ENCODE results near the gene HSD17B11. TPM values are rescaled to one million over a fixed set of nuclear protein-coding genes. Genes with fewer than 3 reads are reported as not detected.

The HSD17B11 gene
- total RNA-seq, 1 donor from 2014 or later = 30.8 TPM

- no peaks in the 10 kb centered on the region for H3K27me3 Mint-ChIP-seq (ENCODE audit: insufficient read depth, low read depth)
- Histone ChIP-seq H3K27ac (no peak overlapping the region), H3K4me1 (no peaks in the 10 kb centered on the region), H4K20me1 (ENCODE audit: low read depth) (no peaks in the 10 kb centered on the region), H3K79me2 (ENCODE audit: low read depth) (no peaks in the 10 kb centered on the region), H3K27me3 (no peaks in the 10 kb centered on the region), H3K9me3 (ENCODE audit: low read depth) (no peaks in the 10 kb centered on the region), H3K36me3 (no peaks in the 10 kb centered on the region), H3K9ac (no peak overlapping the region), H3F3A (ENCODE audit: low read depth) (peaks cover 5% of the 10 kb centered on the region), H3K4me2 (no peak overlapping the region), H2AFZ (replicated peaks) (no peak overlapping the region), H3K4me3 (no peak overlapping the region)
- H3K4me3 Mint-ChIP-seq = no peak overlapping the region
- H3K36me3 Mint-ChIP-seq = peaks cover 6% of the 10 kb centered on the region
- no peak for DNase-seq (ENCODE audit: low spot score)
- H3K4me1 Mint-ChIP-seq = no peaks in the 10 kb centered on the region
- no peak overlapping the region for H3K27ac Mint-ChIP-seq
- TF ChIP-seq CTCF (IDR thresholded peaks at IDR 0.05) = no peak
- TF ChIP-seq EZH2 (IDR thresholded peaks at IDR 0.05) = no peak
- TF ChIP-seq EZH2phosphoT487 (IDR thresholded peaks at IDR 0.05) = no peak
- no peaks in the 10 kb centered on the region for H3K9me3 Mint-ChIP-seq
Observed at GRCh38 chr4:87354168-87355102, 36.6 kb downstream of the HSD17B11 start.

- Histone ChIP-seq H3K4me2 (no peak overlapping the region), H3K36me3 (no peaks in the 10 kb centered on the region), H3K27me3 (no peaks in the 10 kb centered on the region), H4K20me1 (ENCODE audit: low read depth) (no peaks in the 10 kb centered on the region), H3K9me3 (ENCODE audit: low read depth) (no peaks in the 10 kb centered on the region), H3K27ac (no peak overlapping the region), H2AFZ (replicated peaks) (no peak overlapping the region), H3K4me3 (no peak overlapping the region), H3K4me1 (no peaks in the 10 kb centered on the region), H3K79me2 (ENCODE audit: low read depth) (no peaks in the 10 kb centered on the region), H3K9ac (no peak overlapping the region), H3F3A (ENCODE audit: low read depth) (peaks cover 5% of the 10 kb centered on the region)
- no peaks in the 10 kb centered on the region for H3K4me1 Mint-ChIP-seq
- no peaks in the 10 kb centered on the region for H3K27me3 Mint-ChIP-seq (ENCODE audit: insufficient read depth, low read depth)
- DNase-seq (ENCODE audit: low spot score) = peak; percentile 69
- TF ChIP-seq EZH2 (IDR thresholded peaks at IDR 0.05) (no peak), CTCF (IDR thresholded peaks at IDR 0.05) (peak; percentile 89)
- no peak overlapping the region for H3K27ac Mint-ChIP-seq
- peaks cover 3% of the 10 kb centered on the region for H3K36me3 Mint-ChIP-seq
- no peaks in the 10 kb centered on the region for H3K9me3 Mint-ChIP-seq
- H3K4me3 Mint-ChIP-seq = no peak overlapping the region
Observed at GRCh38 chr4:87353592-87353991, 37.4 kb downstream of the HSD17B11 start.

GRCh38 chr4:87345139-87345538, 45.8 kb downstream of the HSD17B11 start:
- Histone ChIP-seq H3K9me3 (ENCODE audit: low read depth) (peaks cover 5% of the 10 kb centered on the region), H4K20me1 (ENCODE audit: low read depth) (no peaks in the 10 kb centered on the region), H3K27me3 (no peaks in the 10 kb centered on the region), H3K4me1 (no peaks in the 10 kb centered on the region), H3K9ac (no peak overlapping the region), H3K36me3 (no peaks in the 10 kb centered on the region), H3K79me2 (ENCODE audit: low read depth) (no peaks in the 10 kb centered on the region), H3K4me2 (no peak overlapping the region), H2AFZ (replicated peaks) (no peak overlapping the region), H3F3A (ENCODE audit: low read depth) (no peaks in the 10 kb centered on the region), H3K27ac (no peak overlapping the region), H3K4me3 (no peak overlapping the region)
- Mint-ChIP-seq H3K9me3 (peaks cover 19% of the 10 kb centered on the region), H3K4me3 (no peak overlapping the region), H3K4me1 (no peaks in the 10 kb centered on the region), H3K27me3 (ENCODE audit: insufficient read depth, low read depth) (no peaks in the 10 kb centered on the region), H3K36me3 (peaks cover 22% of the 10 kb centered on the region), H3K27ac (no peak overlapping the region)
- no peak for DNase-seq (ENCODE audit: low spot score)
- TF ChIP-seq CTCF (IDR thresholded peaks at IDR 0.05) (no peak), EZH2 (IDR thresholded peaks at IDR 0.05) (no peak), EZH2phosphoT487 (IDR thresholded peaks at IDR 0.05) (no peak)
